HG02623 (cell line): ENCODE results near the gene ETNK2.

Experiments
- ATAC-seq: cut with Tn5 transposase; IDR thresholded peaks from one replicate; pipeline ENCODE4 v1.9.1; 2021; ENCODE audit warnings: moderate library complexity; ENCODE audit not compliant: unreplicated experiment

ETNK2 gene

DNA sequence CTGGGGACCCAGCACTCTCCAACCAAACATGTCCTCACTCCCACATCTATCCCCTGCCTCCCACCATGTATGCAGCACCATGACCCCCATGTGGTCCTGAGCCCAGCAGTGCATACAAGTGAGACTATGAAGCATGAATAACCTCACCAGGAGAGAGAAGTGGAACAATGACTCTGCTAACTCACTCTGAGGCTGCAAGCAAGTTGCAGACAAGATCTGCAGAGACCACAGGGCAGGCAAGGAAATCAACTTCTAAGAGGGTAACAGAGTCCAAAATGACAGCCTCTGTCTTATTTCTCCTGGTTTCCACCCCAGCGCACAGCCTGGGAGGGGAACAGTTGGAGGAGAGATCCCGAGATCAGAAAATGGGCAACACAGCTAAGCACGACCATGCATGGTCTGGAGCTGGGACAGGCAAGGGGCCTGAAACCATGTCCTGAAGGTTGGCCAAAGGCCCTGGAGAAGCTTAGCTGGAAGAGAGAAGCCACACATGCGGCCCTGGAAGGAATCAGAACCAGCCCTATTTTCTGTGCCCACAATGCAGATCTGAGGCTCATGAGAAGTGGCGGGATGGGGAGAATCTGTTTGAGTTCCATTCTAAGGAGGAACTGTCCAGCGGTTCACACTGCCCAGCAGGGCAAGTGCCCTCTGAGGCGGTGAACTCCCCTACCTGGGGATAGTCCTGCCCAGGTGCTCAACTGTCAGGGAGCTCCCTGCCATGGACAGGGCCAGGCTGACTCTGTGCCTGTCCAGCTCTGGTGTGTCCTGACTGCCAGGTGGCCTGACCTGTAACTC lies 26.8 kb upstream of the ETNK2 start:
- no peak for ATAC-seq

DNA sequence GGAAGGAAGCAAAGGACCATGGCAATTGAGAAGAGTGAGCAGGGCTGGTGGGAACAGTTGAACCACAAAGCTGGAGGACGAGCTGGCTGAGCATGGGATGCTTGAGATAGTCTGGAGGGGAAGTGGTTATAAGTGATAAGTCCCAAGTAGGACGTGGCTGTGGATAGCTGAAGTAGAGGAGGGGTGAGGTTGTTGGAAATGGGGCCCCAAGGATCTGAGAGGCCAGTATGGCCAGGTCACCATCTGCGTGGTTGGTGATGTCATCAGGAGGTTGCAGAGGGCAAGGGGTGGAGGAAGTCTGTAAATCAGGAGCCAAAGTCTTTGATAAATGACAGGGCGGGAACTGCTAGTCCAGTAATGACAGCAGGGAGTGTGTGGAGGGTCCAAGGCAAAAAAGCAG lies 25.3 kb upstream of the ETNK2 start:
- ATAC-seq: no peak

- no peak for ATAC-seq
Observed at GRCh38 chr1:204176049-204176448, 24.2 kb upstream of the ETNK2 start.

DNA sequence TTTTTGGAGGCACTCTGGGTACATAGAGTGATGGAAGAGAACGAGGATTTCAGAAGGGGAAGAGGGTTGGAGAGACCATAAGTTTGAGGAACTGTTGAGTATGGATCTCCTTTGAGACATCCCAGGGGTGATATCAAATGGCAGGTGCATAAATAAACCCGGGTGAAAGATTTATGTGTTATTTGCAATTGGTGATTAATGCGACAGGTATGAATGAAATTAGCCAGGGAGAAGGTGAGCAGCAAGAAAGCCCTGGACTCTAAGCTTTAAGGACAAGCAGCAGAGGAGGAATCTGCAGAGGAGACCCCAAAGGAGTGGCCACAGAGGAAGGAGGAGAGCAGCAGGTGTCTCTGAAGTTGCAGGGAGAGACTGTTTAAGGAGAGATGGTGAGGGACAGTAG lies 23.1 kb upstream of the ETNK2 start:
- no peak for ATAC-seq

DNA sequence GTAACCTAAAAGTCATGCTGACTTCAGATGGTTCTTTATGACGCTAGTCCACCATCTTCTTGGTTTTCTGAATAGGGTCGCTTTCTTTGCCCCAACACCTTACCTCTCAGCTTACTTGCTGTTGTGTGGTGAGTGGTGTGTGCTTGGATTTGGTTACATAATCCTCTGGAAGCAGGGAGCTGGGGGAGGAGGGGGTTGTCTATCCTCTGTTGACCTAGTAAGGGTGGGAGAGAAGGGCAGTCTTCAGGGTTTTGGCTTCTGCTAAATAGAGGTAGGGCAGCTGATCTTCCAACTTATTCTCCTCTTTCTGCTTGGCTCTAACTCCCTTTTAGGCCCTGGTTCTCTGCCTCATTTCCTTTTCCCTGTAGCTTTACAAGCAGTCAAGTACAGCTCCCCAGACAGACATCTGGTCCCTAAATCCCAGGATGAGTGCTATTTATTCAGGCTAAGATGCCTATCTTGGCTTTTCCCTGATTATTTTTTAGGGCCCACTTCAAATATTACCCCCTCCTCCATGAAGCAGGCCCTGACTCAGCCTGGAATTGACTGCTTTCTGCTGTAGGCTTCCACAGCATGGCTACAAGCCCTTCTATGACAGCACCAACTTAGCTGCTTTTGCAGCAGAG lies 20.7 kb upstream of the ETNK2 start:
- no peak for ATAC-seq

DNA sequence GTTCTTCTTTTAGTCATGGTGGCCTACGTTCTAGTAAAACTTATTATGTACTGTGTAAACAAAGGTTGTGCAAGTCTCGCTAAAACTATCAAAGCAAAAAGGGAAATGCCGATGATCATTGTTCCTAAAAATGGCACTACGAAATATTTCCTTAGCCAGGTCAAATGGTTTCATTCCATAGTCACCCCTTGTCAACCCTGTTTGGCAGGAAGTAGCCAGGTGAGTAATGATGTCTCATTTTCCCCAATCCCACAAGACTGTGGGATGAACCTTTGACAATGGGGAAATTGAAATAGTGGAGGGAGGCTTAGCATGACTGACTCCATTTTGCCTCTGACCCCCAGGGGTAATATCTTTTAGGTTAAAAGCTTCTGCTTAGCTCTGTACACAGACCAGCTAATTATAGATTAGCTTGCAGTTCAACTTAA lies 19.9 kb upstream of the ETNK2 start:
- no peak for ATAC-seq

DNA sequence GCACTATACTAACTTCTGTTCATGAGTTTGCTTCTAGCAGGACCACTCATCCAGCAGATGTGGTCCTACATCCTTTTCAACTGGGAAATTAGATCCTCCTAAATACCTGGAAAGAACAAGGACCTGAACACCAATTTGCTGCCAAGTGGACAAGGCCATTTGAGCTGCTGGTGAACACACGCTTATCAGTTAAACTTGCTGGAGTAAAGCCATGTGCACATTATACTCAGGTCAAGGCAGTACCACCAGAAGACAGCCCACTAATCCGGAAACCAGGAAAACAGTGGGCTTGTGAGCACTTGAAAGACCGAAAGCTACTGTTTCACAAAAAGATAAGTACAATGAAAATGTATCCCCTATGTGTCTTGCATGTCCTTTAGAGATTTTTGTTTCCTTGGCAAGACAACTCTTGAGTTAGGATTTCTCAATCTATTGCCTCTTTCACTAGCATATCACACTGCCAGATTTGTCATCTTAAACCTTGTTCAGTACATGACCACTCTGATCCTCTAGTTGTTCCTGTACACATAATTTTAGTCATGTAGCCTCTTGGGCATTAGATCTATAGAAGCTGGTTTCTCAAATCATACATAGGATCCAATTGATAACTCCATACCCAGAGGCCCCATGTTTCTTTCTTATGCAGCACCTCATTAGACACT lies 18.8 kb upstream of the ETNK2 start:
- ATAC-seq: no peak

DNA sequence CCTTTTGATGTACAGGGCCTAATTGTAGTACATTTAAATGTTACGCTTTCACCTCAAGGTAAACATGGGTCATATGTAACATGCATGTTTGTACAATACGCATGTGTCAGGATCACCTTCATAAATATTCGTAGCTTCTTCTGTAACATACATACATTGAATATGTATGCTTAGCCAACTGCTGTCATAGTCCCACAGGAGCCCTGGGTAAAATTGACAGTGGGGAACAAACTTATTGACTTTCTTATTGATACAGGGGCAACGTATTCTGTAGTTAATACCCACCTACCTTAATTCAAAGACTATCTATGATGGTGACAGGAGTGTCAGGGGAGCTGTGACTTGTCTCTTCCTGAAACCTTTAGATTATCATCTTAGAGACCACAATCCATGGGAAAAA lies 18.0 kb upstream of the ETNK2 start:
- no peak for ATAC-seq

DNA sequence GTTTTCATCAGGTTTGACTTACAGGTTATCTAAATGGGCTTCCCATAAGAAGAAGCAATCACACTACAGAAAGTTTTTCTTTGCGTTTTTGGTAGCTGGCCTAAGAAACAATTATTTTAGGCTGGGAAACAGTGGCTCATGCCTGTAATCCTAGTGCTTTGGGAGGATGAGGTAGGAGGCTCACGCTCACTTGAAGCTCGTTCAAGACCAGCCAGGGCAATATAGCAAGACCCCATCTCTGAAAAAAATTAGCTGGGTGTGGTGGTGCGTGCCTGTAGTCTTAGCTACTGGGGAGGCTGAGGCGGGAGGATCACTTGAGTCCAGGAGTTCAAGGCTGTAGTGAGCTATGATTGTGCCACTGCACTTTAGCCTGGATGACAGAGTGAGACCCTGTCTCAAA lies 15.9 kb upstream of the ETNK2 start:
- no peak for ATAC-seq

- no peak for ATAC-seq
Observed at GRCh38 chr1:204166219-204166618, 14.4 kb upstream of the ETNK2 start, which contains the start of gene REN. REN (minus strand) TSS chr1:204166337; CDS start chr1:204166293, 44 bp downstream.

DNA sequence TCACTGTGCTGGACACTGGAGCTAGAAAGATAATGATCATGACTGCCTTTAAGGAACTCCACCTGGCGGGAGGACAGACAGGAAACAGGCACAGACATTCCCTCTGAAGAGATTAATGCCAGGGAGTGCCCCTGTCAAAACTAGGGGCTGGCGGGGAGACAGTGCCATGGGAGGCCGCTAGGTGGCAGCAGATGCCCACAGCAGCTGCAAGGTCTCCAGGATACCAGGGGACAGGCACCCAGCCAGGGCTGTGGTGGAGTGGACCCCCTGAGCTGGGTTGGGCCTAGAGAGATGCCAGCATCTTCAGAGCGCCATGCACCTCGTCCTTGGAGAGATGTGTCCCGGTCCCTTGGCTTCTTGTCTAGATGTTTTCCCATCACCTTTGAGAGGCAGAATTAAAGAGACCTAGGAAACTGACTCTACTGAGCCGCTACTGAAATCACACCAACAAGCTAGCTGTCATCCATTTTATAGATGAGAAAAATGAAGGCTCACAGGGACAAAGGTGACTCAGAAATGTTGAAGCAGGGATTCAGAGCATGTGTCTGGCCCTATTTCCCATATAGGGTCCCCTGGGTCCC lies 10.7 kb upstream of the ETNK2 start:
- no peak for ATAC-seq

DNA sequence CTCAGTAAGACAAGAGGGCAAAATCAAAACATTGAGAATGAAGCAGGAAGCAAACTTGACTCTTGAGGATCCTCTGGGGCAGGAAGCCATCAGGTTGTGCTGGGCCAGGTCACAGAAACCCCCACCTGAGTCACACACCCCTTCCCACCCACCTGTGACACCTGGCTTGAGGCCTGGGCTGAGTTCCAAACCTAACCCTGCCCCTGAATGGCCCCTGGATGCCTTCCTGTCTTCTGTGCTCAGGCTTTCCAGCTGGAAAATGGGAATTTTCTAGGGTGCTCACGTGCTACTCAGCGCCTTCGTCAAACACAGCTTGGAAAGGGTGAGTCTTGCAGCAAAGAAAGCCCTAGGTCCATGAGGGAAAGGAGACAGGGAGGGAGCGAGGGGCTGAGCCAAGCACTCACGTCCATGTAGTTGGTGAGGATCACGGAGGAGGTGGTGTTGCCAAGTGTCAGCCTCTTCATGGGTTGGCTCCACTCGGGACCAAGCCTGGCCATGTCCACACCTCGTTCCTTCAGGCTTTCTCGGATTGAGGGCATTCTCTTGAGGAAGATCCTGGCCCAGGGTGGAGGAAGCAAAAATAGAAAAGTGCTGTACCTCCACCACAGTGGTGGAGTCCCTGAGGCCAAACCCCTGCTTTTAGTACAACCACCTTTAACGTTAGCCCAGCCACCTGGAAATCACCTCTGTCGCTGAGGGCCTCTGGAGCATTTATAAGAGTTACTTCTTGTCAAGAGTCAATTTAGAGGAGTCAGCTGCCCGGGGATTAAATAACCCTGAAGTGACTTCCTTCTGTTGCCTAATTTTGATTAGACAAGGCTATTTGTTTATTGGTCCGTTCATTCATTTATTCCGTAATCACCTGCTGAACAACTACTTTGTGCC lies 10.0 kb upstream of the ETNK2 start:
- ATAC-seq: no peak

DNA sequence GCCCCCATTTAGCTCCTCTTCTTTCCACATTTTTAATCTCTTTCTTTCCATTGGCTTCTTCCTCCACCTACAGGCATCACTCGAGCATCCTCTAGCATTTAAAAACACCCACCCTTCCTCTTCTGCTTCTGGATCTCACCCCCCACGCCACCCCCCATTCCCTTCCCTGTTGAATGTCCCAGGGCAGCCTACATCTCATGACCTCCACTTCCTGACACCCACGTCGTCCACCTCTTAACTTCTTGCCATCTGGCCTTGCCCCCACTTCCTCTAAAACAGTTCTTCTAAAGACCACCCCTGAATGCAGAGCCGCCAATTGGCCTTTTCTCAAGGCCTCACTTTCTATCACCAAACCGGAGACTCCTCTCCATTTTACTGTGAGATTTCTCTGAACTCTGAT lies 6.1 kb upstream of the ETNK2 start:
- no peak for ATAC-seq

- ATAC-seq: no peak
Observed at GRCh38 chr1:204155881-204156280, 4.0 kb upstream of the ETNK2 start.

- no peak for ATAC-seq
Observed at GRCh38 chr1:204154568-204155255, 2.9 kb upstream of the ETNK2 start.

DNA sequence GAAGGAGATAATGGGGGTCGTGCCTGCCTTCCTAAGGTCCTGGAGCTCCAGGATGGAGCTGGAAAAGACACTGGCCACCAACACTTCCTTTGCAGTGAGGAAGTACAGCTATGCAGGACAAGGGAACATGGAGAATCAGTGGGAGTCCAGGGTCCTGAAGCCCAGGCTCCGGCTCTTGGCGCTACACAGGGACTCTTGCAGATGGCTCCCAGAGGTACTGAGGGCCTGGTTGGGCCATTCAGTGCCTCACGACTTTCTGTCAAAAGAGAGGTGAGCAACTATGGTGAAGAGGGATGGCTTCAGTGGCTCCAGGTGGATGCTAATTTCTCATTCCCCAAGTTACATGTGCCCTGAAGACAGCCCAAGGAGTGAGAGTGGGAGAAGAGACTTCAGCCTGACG lies 1.8 kb upstream of the ETNK2 start:
- ATAC-seq: no peak

- ATAC-seq: no peak
Observed at GRCh38 chr1:204152310-204153044, 633 bp upstream of the ETNK2 start.

- no peak for ATAC-seq
Observed at GRCh38 chr1:204150702-204151551, 917 bp downstream of the ETNK2 start.
